Uterus (tissue), 4 donors: ENCODE measurements around the gene TTC34. TPM values are rescaled to one million over a fixed set of nuclear protein-coding genes. Genes with fewer than 3 reads are reported as not detected.

ENCODE experiments used
- DNase-seq, 2 donors: peaks; one replicate each; pipeline ENCODE4 v3.0.0-alpha.2; 2019 to 2020
- H3K27ac ChIP-seq, 2 donors: fragments of 200-600 bp; sonication (generic); 1 replicate in 1 of 2; 2 replicates in 1 of 2; pipeline ENCODE4 v1.5.1; 2016 to 2018
- H3K27me3 ChIP-seq, 2 donors: fragments of 200-600 bp; sonication (generic); one replicate each; pipeline ENCODE4 v1.5.1; 2018 to 2019; ENCODE audit warnings: control low read depth in 1 of 2
- H3K36me3 ChIP-seq, 2 donors: fragments of 200-600 bp; sonication (generic); one replicate each; pipeline ENCODE4 v1.5.1; 2019; ENCODE audit warnings: control low read depth in 1 of 2
- H3K4me1 ChIP-seq, 2 donors: fragments of 200-600 bp; sonication (generic); one replicate each; pipeline ENCODE4 v1.5.1; 2018 to 2019; ENCODE audit warnings: control low read depth in 1 of 2
- H3K4me3 ChIP-seq, 2 donors: fragments of 200-600 bp; sonication (generic); 1 replicate in 1 of 2; 2 replicates in 1 of 2; pipeline ENCODE4 v1.5.1; 2018 to 2019; ENCODE audit warnings: mild to moderate bottlenecking in 1 of 2
- H3K9me3 ChIP-seq, 2 donors: fragments of 200-600 bp; sonication (generic); one replicate each; pipeline ENCODE4 v1.5.1; 2019; ENCODE audit warnings: control low read depth in 1 of 2
- CTCF ChIP-seq, 4 experiments: fragments of 200-600 bp in 2 of 4; fragments of 450-650 bp in 2 of 4; sonication (generic) in 2 of 4; IDR thresholded peaks; one replicate each; pipeline ENCODE4 v1.5.1; 2016 to 2019; ENCODE audit warnings: antibody characterized with exemption in 4 of 4, mild to moderate bottlenecking in 2 of 4, moderate library complexity in 1 of 4
- POLR2A ChIP-seq, 2 donors: fragments of 450-650 bp; IDR thresholded peaks; one replicate each; pipeline ENCODE4 v1.6.1; 2016; ENCODE audit warnings: antibody characterized with exemption in 2 of 2, mild to moderate bottlenecking in 1 of 2, moderate library complexity in 1 of 2
- intact Hi-C: fragments of 100-400 bp; cut with DNase I; formaldehyde crosslinking; loops from one replicate; pipeline ENCODE4 v1.15.1; 2023; ENCODE audit warnings: low total_unique reads
- total RNA-seq, 4 donors: library from RNA; depleted of rRNA in 3 of 4; stranded (reverse); fragments of >200 nt in 3 of 4; gene quantifications; one replicate each; pipeline versions ENCODE4 v1.1.0 to v1.2.4, GENCODE V29; 2014 to 2023
- donor health status: DM: yes; HTN: yes; CAD: no.

The TTC34 gene
- 1 to 10 TPM in 1 of 4 donors, under 1 TPM in 3; 0.29 to 2.9 (median 0.43) TPM for total RNA-seq

- peak in 1 of 4 experiments; percentile 9 for TF ChIP-seq CTCF (IDR thresholded peaks at IDR 0.05)
- no peak for TF ChIP-seq POLR2A (IDR thresholded peaks at IDR 0.05)
- intact Hi-C loops, result no loop called here
- H3K36me3 ChIP-seq, result no peaks in the 10 kb centered on the region
- H3K9me3 ChIP-seq, result no peaks in the 10 kb centered on the region
- no peak for DNase-seq
- no peaks in the 10 kb centered on the region for H3K4me1 ChIP-seq
- H3K27me3 ChIP-seq, result no peaks in the 10 kb centered on the region
- no peak within 1 kb of the TSS for H3K27ac ChIP-seq
- no peak within 1 kb of the TSS for H3K4me3 ChIP-seq
These were observed at the start of gene TTC34 for GRCh38 chr1:2801535-2802291. Gene TTC34 (minus strand): TSS chr1:2801693. CDS start chr1:2800827, 866 bp downstream.

GRCh38 chr1:2850502-2850901 lies 49.0 kb upstream of the TTC34 start:
- H3K27me3 ChIP-seq, result peaks cover 0 to 5% of the 10 kb centered on the region in 2 donors
- TF ChIP-seq POLR2A (IDR thresholded peaks at IDR 0.05) (no peak), CTCF (IDR thresholded peaks at IDR 0.05) (no peak)
- no peaks in the 10 kb centered on the region for H3K9me3 ChIP-seq
- intact Hi-C loops, result no loop called here
- H3K36me3 ChIP-seq, result no peaks in the 10 kb centered on the region
- DNase-seq, result no peak
- no peaks in the 10 kb centered on the region for H3K4me1 ChIP-seq
- no peak overlapping the region for H3K4me3 ChIP-seq
- no peak overlapping the region for H3K27ac ChIP-seq

- no peak for TF ChIP-seq CTCF (IDR thresholded peaks at IDR 0.05)
- no peak for TF ChIP-seq POLR2A (IDR thresholded peaks at IDR 0.05)
- H3K9me3 ChIP-seq, result no peaks in the 10 kb centered on the region
- DNase-seq, result no peak
- no peaks in the 10 kb centered on the region for H3K4me1 ChIP-seq
- no peaks in the 10 kb centered on the region for H3K27me3 ChIP-seq
- no peaks in the 10 kb centered on the region for H3K36me3 ChIP-seq
- intact Hi-C loops, result no loop called here
- H3K27ac ChIP-seq, result no peak overlapping the region
- H3K4me3 ChIP-seq, result no peak overlapping the region
These were observed 46.6 kb upstream of the TTC34 start for GRCh38 chr1:2848006-2848670.

GRCh38 chr1:2847086-2847985 lies 45.8 kb upstream of the TTC34 start:
- H3K27ac ChIP-seq, result no peak overlapping the region
- H3K27me3 ChIP-seq, result no peaks in the 10 kb centered on the region
- intact Hi-C loops, result no loop called here

More at GRCh38 chr1:2847086-2847985, 45.8 kb upstream of the TTC34 start:
- Histone ChIP-seq H3K4me1 (no peaks in the 10 kb centered on the region), H3K4me3 (no peak overlapping the region), H3K36me3 (no peaks in the 10 kb centered on the region), H3K9me3 (no peaks in the 10 kb centered on the region)
- no peak for TF ChIP-seq CTCF (IDR thresholded peaks at IDR 0.05)
- TF ChIP-seq POLR2A (IDR thresholded peaks at IDR 0.05), result no peak
- no peak for DNase-seq
